Smooth muscle cell (in vitro differentiated cells): ENCODE data around the gene CCSER2. TPM values are rescaled to one million over a fixed set of nuclear protein-coding genes. Genes with fewer than 3 reads are reported as not detected.
"Not testable (repeated sequence)": the region's sequence is repeated elsewhere in the genome, so short reads cannot be mapped to it uniquely, and the experiment has no call there.

Source experiments
- DNase-seq: peaks from one replicate; lab custom pipeline; 2025; ENCODE audit not compliant: unreplicated experiment; lab: John Stamatoyannopoulos, UW
- H2AFZ ChIP-seq: fragments of 200-600 bp; sonication (generic); 2 replicates; pipeline ENCODE4 v1.6.0; 2016; ENCODE audit warnings: antibody characterized with exemption, low read depth, mild to moderate bottlenecking
- H3F3A ChIP-seq: fragments of 200-600 bp; sonication (generic); 2 replicates; pipeline ENCODE4 v1.6.0; 2017; ENCODE audit warnings: antibody characterized with exemption, low read depth
- H3K27ac ChIP-seq: fragments of 200-600 bp; sonication (generic); 2 replicates; pipeline ENCODE4 v1.5.1; 2016; ENCODE audit warnings: low read depth, mild to moderate bottlenecking
- H3K27me3 ChIP-seq: fragments of 200-600 bp; sonication (generic); 2 replicates; pipeline ENCODE4 v1.6.1; 2016; ENCODE audit warnings: low read depth, mild to moderate bottlenecking
- H3K36me3 ChIP-seq: fragments of 200-600 bp; sonication (generic); 2 replicates; pipeline ENCODE4 v1.5.1; 2016; ENCODE audit warnings: low read depth
- H3K4me1 ChIP-seq: fragments of 200-600 bp; sonication (generic); 2 replicates; pipeline ENCODE4 v1.5.1; 2016; ENCODE audit warnings: low read depth
- H3K4me2 ChIP-seq: fragments of 200-600 bp; sonication (generic); 2 replicates; pipeline ENCODE4 v1.6.0; 2016; ENCODE audit warnings: mild to moderate bottlenecking
- H3K4me3 ChIP-seq: fragments of 200-600 bp; sonication (generic); 2 replicates; pipeline ENCODE4 v1.5.1; 2016; ENCODE audit warnings: mild to moderate bottlenecking
- H3K79me2 ChIP-seq: fragments of 200-600 bp; sonication (generic); 2 replicates; pipeline ENCODE4 v1.6.0; 2016; ENCODE audit warnings: low read depth, mild to moderate bottlenecking
- H3K9ac ChIP-seq: fragments of 200-600 bp; sonication (generic); 2 replicates; pipeline ENCODE4 v1.6.0; 2016; ENCODE audit warnings: low read depth
- H3K9me3 ChIP-seq: fragments of 200-600 bp; sonication (generic); replicated peaks from 2 replicates; pipeline ENCODE4 v1.5.1; 2016; ENCODE audit warnings: low read depth
- H4K20me1 ChIP-seq: fragments of 200-600 bp; sonication (generic); 2 replicates; pipeline ENCODE4 v1.6.0; 2016; ENCODE audit warnings: low read depth
- WGBS: methylation state at CpG from one replicate; pipeline ENCODE4 v1.1.7; 2016; ENCODE audit warnings: low lambda C conversion rate; 5-methylcytosine and 5-hydroxymethylcytosine counted together
- polyA plus RNA-seq: library from polyadenylated mRNA; unstranded; fragments of >200 nt; fragmentation: Nextera tagmentation; extraction: Ambion mirVana; gene quantifications from 2 replicates; pipeline ENCODE4 v1.2.1, GENCODE V29; 2016
- total RNA-seq: library from RNA; depleted of rRNA; stranded (reverse); fragments of >200 nt; gene quantifications from 2 replicates; pipeline ENCODE4 v1.2.3, GENCODE V29; 2014
- TF ChIP-seq, protein P1 (sequence below): fragments of 200-600 bp; sonication (generic); IDR thresholded peaks from 2 replicates; pipeline ENCODE4 v1.5.1; 2017; ENCODE audit warnings: borderline replicate concordance, mild to moderate bottlenecking, antibody characterized with exemption; ENCODE audit not compliant: insufficient read depth, poor library complexity, severe bottlenecking

The CCSER2 gene
- total and polyA plus RNA-seq, 2 experiments from 2014 or later = 32.8 to 42.1 TPM

- no peak for DNase-seq
- peak overlapping the region; percentile 79 for H3K27ac ChIP-seq
- WGBS = 89% methylated on average over 2 of the region's 2 CpGs
- H3K9me3 ChIP-seq = no peaks in the 10 kb centered on the region
- H3K36me3 ChIP-seq = no peaks in the 10 kb centered on the region
- no peak overlapping the region for H3K9ac ChIP-seq
- no peaks in the 10 kb centered on the region for H3F3A ChIP-seq
- no peaks in the 10 kb centered on the region for H3K27me3 ChIP-seq
- no peak overlapping the region for H2AFZ ChIP-seq
- no peak overlapping the region for H3K4me3 ChIP-seq
- H4K20me1 ChIP-seq = no peaks in the 10 kb centered on the region
- H3K4me2 ChIP-seq = peak overlapping the region; percentile 26
- peaks cover 9% of the 10 kb centered on the region for H3K4me1 ChIP-seq
- TF ChIP-seq, protein P1, sequence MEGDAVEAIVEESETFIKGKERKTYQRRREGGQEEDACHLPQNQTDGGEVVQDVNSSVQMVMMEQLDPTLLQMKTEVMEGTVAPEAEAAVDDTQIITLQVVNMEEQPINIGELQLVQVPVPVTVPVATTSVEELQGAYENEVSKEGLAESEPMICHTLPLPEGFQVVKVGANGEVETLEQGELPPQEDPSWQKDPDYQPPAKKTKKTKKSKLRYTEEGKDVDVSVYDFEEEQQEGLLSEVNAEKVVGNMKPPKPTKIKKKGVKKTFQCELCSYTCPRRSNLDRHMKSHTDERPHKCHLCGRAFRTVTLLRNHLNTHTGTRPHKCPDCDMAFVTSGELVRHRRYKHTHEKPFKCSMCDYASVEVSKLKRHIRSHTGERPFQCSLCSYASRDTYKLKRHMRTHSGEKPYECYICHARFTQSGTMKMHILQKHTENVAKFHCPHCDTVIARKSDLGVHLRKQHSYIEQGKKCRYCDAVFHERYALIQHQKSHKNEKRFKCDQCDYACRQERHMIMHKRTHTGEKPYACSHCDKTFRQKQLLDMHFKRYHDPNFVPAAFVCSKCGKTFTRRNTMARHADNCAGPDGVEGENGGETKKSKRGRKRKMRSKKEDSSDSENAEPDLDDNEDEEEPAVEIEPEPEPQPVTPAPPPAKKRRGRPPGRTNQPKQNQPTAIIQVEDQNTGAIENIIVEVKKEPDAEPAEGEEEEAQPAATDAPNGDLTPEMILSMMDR = no peak
- H3K79me2 ChIP-seq = peaks cover 13% of the 10 kb centered on the region
Measured at GRCh38 chr10:84493361-84493760, 165.0 kb downstream of the CCSER2 start.

DNA sequence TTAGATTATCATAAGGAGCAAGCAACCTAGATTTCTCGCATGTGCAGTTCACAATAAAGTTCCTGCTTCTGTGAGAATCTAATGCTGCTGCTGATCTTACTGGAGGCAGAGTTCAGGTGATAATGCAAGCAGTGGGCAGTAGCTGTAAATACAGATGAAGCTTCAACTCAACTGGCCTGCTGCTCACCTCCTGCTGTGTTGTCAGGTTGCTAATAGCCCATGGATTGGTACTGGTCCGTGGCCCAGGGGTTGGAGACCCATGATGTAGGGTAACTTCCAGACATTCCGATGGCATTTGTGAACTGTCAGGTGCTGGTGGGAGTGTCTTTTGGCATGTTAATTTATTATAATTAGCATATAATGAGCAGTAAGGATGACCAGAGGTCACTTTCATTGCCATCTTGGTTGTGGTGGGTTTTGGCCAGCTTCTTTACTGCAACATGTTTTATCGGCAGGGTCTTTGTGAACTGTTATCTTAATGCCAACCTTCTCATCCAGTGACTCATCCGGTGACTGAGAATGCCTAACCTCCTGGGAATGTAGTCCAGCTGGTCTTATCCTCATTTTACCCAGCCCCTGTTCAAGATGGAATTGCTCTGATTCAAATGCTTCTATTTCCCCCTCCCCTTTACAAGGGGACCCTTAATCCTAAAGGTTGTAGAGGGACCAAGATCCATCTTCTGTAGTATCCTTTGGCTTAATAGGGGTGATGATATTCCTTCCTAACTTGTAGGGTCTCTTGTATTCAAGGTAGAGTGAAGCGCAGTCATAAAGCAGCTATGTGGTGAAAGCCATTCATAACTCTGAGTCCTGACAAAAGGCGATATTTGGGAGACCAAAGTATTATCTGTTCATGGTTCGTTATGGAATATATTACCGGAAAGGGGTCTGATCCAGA is 165.8 kb downstream of the CCSER2 start:
- 63% methylated on average over 9 of the region's 9 CpGs for whole genome bisulfite sequencing
- H3K27me3 ChIP-seq = no peaks in the 10 kb centered on the region
- H3F3A ChIP-seq = no peaks in the 10 kb centered on the region
- no peak for DNase-seq
- H3K9ac ChIP-seq = peak overlapping the region; percentile 31
- H3K36me3 ChIP-seq = no peaks in the 10 kb centered on the region
- H3K79me2 ChIP-seq = peaks cover 17% of the 10 kb centered on the region
- peaks cover 9% of the 10 kb centered on the region for H3K4me1 ChIP-seq
- H2AFZ ChIP-seq = no peak overlapping the region
- peak overlapping the region; percentile 59 for H3K4me2 ChIP-seq
- no peaks in the 10 kb centered on the region for H3K9me3 ChIP-seq
- H3K27ac ChIP-seq = peak overlapping the region; percentile 79
- TF ChIP-seq, protein P1 = no peak
- no peak overlapping the region for H3K4me3 ChIP-seq
- no peaks in the 10 kb centered on the region for H4K20me1 ChIP-seq

GRCh38 chr10:84494849-84495180 is 166.4 kb downstream of the CCSER2 start:
- Histone ChIP-seq H3F3A (no peaks in the 10 kb centered on the region), H3K27ac (peak overlapping the region; percentile 79), H3K27me3 (no peaks in the 10 kb centered on the region), H3K79me2 (peaks cover 17% of the 10 kb centered on the region), H3K9me3 (no peaks in the 10 kb centered on the region), H3K4me2 (peak overlapping the region; percentile 59), H3K9ac (peak overlapping the region; percentile 31), H3K36me3 (no peaks in the 10 kb centered on the region), H4K20me1 (no peaks in the 10 kb centered on the region), H2AFZ (no peak overlapping the region), H3K4me3 (no peak overlapping the region), H3K4me1 (peaks cover 12% of the 10 kb centered on the region)
- DNase-seq = no peak
- TF ChIP-seq, protein P1 = no peak

- WGBS = 89% methylated on average over 1 of the region's 1 CpG
- TF ChIP-seq, protein P1 = no peak
- Histone ChIP-seq H3K27ac (no peak overlapping the region), H3K4me3 (no peak overlapping the region), H3K9me3 (no peaks in the 10 kb centered on the region), H3K27me3 (no peaks in the 10 kb centered on the region), H4K20me1 (no peaks in the 10 kb centered on the region), H3K4me1 (peaks cover 25% of the 10 kb centered on the region), H3K36me3 (no peaks in the 10 kb centered on the region), H3K4me2 (no peak overlapping the region), H2AFZ (no peak overlapping the region), H3F3A (no peaks in the 10 kb centered on the region), H3K79me2 (peaks cover 17% of the 10 kb centered on the region), H3K9ac (no peak overlapping the region)
- DNase-seq = no peak
Measured at GRCh38 chr10:84497978-84498377, 169.6 kb downstream of the CCSER2 start.

GRCh38 chr10:84499039-84499438 is 170.7 kb downstream of the CCSER2 start:
- H3K36me3 ChIP-seq, DNase-seq, H3K9ac ChIP-seq, H3K4me3 ChIP-seq, H3F3A ChIP-seq, H3K4me2 ChIP-seq, H3K9me3 ChIP-seq, H2AFZ ChIP-seq, H4K20me1 ChIP-seq, H3K27ac ChIP-seq, H3K27me3 ChIP-seq: not testable (repeated sequence)
- H3K4me1 ChIP-seq = peaks cover 16% of the 10 kb centered on the region
- WGBS = 98% methylated on average over 9 of the region's 9 CpGs
- peaks cover 17% of the 10 kb centered on the region for H3K79me2 ChIP-seq
